GM18870 (cell line): ENCODE measurements around the gene IFNB1.

ENCODE experiments used
- ATAC-seq: cut with Tn5 transposase; IDR thresholded peaks from one replicate; pipeline ENCODE4 v1.9.1; 2021; ENCODE audit warnings: moderate library complexity; ENCODE audit not compliant: unreplicated experiment

Gene IFNB1

DNA sequence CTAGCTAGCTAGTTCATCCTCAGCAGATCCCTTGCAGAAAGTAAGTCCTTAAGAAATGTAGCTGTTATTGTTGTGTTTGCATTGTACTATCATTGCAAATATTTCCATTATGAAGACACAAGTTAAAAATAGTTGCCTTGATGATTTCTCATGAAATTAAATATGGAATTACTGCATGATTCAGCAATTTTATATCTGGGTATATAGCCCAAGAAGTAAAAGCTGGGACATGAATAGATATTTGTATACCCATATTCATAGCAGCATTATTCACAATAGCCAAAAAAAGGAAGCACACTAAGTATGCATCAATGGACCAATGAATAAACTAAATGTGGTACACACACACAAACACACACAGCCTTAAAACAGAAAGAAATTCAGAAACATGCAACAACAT lies 6.8 kb downstream of the IFNB1 start:
- no peak for ATAC-seq

DNA sequence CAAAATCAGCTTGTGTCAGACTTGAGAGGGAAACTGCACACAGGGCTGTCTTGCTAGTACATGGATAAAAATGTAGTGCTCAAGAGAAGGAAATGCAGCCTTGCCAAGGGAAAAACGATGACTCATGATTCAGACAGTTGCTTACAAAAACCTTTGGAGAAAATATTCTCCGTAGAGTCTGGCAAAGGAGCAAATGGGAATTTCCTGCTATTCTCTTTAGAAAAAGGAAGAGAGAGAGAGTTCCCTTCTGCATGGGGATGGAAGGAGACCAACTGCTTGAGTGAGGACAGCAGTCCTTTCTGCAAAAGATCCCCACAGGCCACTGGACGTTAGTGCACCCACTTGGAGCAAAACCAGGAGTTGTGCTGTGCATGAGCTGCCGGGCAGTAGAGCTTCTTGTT lies 7.6 kb downstream of the IFNB1 start:
- ATAC-seq = no peak

DNA sequence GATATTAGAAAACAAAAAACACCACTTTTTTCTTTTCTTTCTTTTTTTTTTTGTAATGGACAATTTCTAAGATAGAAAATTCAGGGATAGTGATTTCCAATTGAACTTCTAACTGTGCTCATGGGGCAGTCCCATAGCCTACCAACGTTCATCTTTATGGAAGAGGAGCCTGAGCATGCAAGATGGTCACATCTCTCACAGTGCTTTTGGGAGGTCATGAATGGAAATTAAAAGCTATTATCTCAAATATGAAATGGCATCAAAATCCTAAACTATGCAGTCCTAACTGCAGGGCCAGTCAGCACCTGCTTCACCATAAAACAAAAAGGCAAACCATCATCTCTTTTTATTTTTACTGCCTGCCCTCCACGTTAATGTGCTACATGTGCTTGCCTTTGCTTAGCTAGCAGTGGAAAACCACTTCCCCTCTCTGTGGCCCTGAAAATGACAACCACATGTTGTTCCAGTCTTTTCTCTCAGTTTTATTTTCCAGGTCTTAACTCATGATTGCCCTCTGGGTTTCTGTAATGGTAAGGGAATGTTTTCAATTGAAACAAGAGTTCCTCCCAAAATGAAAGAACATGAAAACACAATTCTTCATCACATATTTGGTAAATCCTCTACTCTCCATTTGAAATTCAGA lies 16.7 kb downstream of the IFNB1 start:
- ATAC-seq = peak; percentile 61

DNA sequence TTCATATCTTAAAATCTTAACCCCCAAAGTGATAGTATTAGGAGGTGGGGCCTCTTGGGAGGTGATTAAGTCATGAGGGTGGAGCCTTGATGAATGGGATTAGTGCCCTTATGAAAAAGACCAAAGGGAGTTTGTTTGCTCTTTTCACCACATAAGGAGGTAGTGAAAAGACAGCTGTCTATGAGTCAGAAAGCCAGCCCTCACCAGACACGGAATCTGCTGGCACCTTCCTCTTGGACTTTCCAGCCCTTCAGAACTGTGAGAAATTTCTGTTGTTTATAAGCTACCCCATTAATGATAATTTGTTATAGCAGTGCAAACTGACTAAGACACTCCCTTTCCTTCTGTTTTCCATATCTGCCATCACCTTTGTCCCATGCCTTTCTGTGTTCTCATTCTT lies 20.8 kb downstream of the IFNB1 start:
- ATAC-seq = no peak

DNA sequence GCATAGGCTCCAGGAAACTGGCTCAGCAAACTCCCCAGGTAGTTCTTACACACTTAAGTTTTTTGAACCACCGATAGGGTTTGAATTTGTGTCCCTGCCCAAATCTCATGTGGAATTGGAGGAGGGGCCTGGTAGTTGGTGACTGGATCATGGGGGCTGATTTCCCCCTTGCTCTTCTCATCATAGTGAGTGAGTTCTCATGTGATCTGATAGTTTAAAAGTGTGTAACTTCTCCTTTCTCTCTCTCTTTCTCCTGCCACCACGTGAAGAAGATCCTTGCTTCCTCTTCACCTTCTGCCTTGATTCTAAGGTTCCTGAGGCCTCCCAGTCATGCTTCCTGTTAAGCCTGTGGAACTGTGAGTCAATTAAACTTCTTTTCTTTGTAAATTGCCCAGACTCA lies 23.9 kb downstream of the IFNB1 start:
- no peak for ATAC-seq

DNA sequence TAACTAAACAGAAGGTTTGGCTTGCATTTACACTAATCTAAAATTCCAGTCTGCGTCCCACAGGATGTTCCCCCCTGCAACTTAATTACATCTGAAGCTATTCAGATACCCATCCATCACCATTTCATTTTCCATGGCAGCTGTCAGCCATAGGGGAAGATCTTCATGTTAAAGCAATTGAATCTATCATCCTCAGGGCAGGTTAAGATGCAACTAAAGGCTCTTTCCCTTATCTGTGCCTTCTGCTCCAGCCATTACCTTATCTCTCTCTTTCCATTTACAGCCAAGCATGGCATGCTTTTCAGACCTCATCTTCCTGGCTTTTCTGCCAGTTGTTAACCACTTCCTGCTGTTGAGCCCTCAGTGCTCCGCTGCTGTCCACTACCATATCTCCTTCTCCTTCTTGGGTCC lies 30.5 kb downstream of the IFNB1 start:
- ATAC-seq = no peak

DNA sequence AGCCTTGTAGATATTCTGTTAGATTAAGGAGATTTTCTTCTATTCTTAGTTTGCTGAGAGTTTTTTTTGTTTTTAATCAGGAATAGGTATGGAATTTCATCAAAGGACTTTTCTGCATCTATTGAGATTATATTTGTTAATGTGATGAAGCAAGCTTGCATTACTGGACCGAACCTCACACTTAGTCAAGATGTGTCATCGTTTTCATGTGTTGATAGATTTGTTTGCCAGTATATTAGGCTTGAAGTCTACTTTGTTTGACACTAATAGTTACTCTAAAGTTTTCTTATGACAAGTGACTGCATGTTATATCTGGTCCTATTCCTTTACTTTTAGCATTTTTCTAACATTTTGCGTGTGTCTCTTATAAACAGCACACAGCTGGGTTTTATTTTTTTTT lies 33.9 kb downstream of the IFNB1 start:
- ATAC-seq = no peak

DNA sequence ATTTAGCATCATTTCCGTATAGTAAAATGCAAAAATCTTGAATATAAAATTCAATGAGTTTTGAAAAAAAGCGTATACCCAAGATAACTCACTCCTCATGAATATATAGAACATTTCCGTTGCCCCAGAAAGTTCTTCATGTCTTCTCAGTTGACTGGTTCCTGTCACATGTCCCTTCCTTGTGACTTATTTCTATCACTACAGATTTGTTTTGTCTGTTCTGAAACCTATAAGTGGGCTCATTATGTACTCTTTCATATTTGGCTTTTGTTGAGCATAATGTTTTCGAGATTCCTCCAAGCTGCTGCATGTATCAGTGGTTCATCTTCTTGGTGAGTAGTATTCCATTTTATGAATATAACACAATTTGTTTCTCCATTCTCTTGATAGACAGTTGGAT lies 35.3 kb downstream of the IFNB1 start:
- no peak for ATAC-seq

DNA sequence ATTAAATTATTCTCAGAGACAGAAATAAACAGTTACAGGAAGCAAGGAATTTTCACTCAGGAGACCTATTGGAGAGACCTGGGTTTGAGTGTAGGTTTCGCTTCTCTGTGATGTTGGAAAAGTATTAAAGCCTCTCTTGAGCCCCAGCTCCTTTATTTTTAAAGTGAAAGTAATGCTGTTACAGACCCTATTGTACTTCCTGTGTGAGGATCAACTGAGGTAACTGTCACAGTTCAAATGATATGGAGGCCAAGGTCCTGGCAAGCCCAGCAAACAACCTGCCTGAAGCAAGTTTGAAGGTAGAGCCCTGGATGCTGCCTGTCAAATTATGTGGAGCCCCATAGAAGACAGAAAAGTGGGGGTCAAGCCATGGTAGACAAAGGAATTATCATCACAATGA lies 38.4 kb downstream of the IFNB1 start:
- no peak for ATAC-seq

DNA sequence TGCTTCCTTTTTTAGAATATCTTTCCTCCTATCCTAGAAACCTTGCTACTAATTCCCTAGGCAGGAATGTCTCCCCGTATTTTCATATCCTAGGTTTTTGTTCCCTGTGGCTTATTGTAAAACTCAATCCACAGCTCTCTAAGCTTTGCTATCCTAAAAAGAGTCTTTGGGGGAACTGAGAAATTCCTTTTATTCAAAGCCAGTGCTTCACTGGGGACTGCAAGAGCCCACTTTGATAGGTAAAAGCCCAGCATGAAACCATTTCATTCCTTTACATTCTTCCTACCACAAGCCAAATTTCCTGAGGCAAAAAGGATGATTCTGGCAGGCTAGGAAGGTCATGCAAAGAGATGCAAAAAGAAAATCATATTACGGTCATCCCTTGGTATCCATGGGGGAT lies 40.5 kb downstream of the IFNB1 start:
- ATAC-seq = no peak

DNA sequence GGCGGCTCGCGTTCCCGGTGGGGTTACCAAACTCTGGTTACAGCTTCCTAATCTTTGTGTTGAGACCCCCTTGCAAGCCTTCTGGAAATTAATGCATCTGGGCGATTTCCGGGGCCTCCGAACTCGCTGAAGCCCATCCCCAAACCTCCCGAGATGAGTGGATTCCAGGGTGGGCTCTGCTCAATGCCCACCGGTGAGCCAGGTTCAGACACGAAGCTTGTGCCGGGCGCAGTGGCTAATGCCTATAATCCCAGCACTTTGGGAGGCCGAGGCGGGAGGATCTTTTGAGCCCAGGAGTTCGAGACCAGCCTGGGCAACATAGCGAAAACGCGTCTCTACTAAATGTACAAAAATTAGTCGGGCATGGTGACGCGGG lies 45.9 kb downstream of the IFNB1 start:
- ATAC-seq = no peak

DNA sequence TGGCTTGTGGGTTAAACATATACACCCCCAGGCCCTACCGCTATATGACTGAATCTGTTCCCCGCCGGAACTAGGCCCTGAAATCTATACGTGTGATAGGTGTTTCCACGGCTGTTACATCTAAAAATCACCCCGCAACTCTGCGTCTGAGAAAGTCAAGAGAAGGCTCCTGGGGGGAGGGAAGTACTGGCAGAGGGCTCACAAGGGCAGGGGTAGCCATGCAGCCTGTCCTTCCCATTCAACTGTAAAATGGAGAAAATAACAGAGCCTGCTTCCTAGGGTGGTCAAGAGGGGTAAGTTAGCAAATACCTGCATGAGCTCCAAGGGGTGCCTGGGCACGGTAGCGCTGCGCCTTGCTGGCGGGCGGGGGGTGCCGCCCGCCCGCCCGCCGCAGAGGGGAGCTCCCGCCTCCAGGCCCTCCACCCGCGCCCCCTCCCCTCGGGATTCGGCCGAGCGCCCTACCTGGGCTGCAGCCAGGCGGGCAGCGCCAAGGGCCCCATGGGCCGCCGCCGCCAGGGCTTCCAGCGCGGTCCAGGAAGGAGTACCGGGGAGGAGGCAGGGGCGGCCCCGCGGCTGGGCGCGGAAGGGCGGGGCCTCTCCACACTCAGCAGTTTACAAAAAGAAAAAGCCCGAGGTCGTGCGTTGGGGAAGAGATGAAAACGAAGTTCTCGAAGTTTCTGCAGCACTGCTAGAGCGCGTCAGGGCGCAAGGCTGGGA lies 46.5 kb downstream of the IFNB1 start, which contains the start of gene HACD4:
Gene HACD4 (minus strand): TSS at position 550 of the 717 bp plus-strand sequence. CDS start 50 bp downstream, at position 500.
- ATAC-seq = peak; percentile 27

DNA sequence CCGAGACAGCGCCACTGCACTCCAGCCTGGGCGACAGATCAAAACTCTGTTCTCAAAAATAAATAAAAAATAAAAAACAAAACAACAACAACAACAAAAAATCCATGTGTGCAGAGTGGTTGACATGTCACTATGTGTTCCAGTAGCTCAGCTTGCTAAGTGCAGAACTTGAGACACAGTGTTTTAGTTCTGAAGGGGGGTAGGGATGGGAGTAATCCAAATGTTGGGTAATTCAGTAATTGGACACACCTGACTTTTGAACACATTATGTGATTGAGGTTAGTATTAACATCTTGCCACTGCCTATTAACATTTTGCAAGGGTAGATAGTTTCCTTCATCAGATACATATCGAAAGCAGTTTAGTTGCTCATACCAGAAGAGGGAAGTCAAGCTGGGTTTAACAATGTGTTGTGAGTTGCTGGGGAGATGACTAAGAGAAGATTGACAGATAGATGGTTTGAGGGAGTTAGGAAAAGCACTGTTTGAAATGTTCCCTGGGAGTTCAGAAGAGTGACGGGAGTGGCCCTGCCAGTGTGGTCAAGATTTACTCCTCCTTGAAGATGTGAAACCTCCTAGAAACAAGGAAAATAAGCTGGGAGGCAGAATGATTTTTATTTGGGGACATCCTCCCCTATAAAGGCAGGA lies 47.2 kb downstream of the IFNB1 start:
- ATAC-seq = peak; percentile 91

DNA sequence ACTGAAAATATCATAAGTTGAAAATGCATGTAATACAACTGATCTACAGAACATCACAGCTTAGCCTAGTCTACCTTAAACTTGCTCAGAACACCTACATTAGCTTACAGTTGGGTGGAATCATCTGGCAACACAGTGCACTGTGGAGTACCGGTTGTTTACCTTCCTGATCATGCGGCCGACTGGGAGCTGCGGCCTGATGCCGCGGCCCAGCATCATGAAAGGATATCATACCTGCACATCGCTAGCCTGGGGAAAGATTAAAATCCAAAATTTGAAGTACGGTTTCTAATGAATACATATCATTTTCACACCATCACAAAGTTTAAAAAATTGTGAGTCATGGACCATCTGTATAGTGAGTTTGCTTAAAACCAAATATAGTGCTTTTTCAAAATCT lies 48.1 kb downstream of the IFNB1 start:
- ATAC-seq = no peak

DNA sequence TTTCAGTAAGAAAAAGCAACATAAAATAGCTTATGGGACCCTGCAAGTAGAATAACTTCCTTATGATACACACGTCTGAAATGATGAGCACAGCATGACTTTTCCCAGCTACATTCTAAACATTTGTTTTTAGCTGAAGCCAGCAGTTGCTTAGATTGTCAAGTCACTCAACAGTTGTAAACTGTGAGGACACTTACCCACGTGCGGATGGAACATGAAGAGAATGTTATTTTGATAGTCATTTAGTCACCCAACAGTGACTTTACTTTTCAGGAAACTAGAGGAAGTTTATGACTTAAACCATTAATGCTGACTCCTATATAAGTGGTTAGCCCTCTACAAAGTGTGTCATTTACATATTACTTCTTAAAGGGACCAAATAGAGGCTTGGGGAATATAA lies 49.3 kb downstream of the IFNB1 start:
- no peak for ATAC-seq

DNA sequence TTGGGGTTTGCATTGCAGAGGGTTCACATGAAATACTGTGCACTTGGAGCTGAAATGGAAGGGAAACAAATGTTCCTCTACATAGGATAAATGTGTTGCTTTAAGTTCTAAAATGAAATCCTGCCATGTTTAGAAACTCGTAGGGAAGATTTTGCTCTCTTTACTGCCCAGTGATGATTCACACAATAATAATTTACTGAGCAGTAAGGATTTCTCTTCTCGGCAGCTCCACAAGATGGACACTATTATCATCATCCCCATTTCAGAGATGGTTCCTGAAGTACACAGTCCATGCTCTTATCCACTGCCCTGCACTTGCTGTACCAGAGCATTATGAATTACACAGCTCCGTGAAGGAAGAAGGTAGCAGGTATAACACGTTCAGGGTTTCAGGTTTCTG lies 50.4 kb downstream of the IFNB1 start:
- ATAC-seq = no peak
